ENCODE results near the gene TMEM94. TPM values are rescaled to one million over a fixed set of nuclear protein-coding genes. Genes with fewer than 3 reads are reported as not detected.
"Not testable (repeated sequence)": the region's sequence is repeated elsewhere in the genome, so short reads cannot be mapped to it uniquely, and the experiment has no call there.

TMEM94 gene
- total RNA-seq, 3 donors from 2014 or later = 45.1 to 62.5 (median 51.1) TPM

GRCh38 chr17:75476752-75477489 is 20.5 kb downstream of the TMEM94 start:
- no peaks in the 10 kb centered on the region for H3K27me3 ChIP-seq
- H3K4me1 ChIP-seq = peaks cover 0 to 6% of the 10 kb centered on the region in 2 donors
- no peak for DNase-seq (ENCODE audit: low spot score in 2 of 2)
- H3K4me3 ChIP-seq = no peak overlapping the region
- intact Hi-C loops (cut with DNase I; ENCODE audit: low total_unique reads) = no loop called here
- H3K36me3 ChIP-seq = no peaks in the 10 kb centered on the region
- H3K27ac ChIP-seq = peak overlapping the region in 1 of 2 donors; percentile 14
- H3K9me3 ChIP-seq = no peaks in the 10 kb centered on the region
- TF ChIP-seq POLR2A (IDR thresholded peaks at IDR 0.05) (no peak), CTCF (IDR thresholded peaks at IDR 0.05) (no peak), POLR2AphosphoS5 (IDR thresholded peaks at IDR 0.05) (no peak)

GRCh38 chr17:75477490-75477862 is 21.0 kb downstream of the TMEM94 start:
- H3K36me3 ChIP-seq; H3K4me1 ChIP-seq; H3K4me3 ChIP-seq; H3K9me3 ChIP-seq; DNase-seq (ENCODE audit: low spot score in 2 of 2); intact Hi-C loops (cut with DNase I; ENCODE audit: low total_unique reads); H3K27me3 ChIP-seq: not testable (repeated sequence)
- H3K27ac ChIP-seq = peak overlapping the region in 1 of 2 donors; percentile 14

- peaks cover 0 to 6% of the 10 kb centered on the region in 2 donors for H3K4me1 ChIP-seq
- DNase-seq (ENCODE audit: low spot score in 2 of 2) = no peak
- intact Hi-C loops (cut with DNase I; ENCODE audit: low total_unique reads) = no loop called here
Observed at GRCh38 chr17:75478508-75478907, 22.1 kb downstream of the TMEM94 start.

GRCh38 chr17:75480281-75480680 is 23.8 kb downstream of the TMEM94 start:
- no peak overlapping the region for H3K27ac ChIP-seq
- intact Hi-C loops (cut with DNase I; ENCODE audit: low total_unique reads) = no loop called here
- TF ChIP-seq POLR2A (IDR thresholded peaks at IDR 0.05) (no peak), POLR2AphosphoS5 (IDR thresholded peaks at IDR 0.05) (no peak), CTCF (IDR thresholded peaks at IDR 0.05) (no peak)
- H3K4me1 ChIP-seq = peaks cover 0 to 6% of the 10 kb centered on the region in 2 donors
- no peaks in the 10 kb centered on the region for H3K27me3 ChIP-seq
- H3K4me3 ChIP-seq = no peak overlapping the region
- no peak for DNase-seq (ENCODE audit: low spot score in 2 of 2)
- no peaks in the 10 kb centered on the region for H3K9me3 ChIP-seq
- no peaks in the 10 kb centered on the region for H3K36me3 ChIP-seq

More at GRCh38 chr17:75478508-75478907, 22.1 kb downstream of the TMEM94 start:
- Histone ChIP-seq H3K27ac (no peak overlapping the region), H3K27me3 (no peaks in the 10 kb centered on the region), H3K4me3 (no peak overlapping the region), H3K9me3 (no peaks in the 10 kb centered on the region), H3K36me3 (no peaks in the 10 kb centered on the region)
- TF ChIP-seq POLR2AphosphoS5 (IDR thresholded peaks at IDR 0.05) = no peak
- TF ChIP-seq POLR2A (IDR thresholded peaks at IDR 0.05) = no peak
- TF ChIP-seq CTCF (IDR thresholded peaks at IDR 0.05) = no peak

DNA sequence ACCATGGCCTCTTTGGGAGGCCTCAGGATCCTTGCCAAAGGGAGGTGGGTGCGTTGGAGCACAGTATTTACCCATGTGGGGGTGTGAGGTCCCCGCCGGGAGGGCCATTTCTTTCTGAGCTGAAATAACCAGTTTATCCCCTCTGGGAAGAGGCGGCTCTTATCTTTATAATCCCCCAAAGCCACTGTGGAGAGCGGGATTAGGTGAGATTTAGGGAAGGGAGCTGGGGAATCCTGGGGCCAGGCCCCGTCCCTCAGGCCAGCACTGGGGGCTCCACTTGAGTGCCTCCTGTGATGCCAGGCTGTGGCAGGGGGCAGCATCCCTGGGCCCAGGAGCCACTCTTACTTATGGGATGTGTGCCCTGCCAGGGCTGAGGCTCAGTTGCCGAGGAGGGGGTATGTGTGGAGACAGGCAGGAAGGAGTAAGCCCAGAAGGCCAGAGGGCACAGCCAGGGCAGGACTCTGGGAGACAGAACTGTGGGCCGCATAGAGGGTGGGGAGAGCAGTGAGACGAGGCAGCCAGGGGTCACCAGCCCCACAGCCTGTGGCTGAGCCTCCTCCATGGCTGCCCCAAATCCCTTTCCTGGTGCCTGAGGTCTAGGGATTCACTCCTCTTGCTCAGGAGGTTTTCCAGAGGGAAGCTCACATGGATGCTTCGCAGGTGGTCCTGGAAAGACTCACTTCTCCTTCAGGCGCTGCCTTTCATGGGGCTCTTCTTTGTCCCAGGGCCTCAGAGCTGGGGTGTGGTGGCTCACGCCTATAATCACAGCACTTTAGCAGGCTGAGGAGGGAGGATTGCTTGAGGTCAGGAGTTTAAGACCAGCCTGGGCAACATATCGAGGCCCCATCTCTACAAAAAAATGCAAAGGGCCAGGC is 25.0 kb downstream of the TMEM94 start:
- no peaks in the 10 kb centered on the region for H3K36me3 ChIP-seq
- no peak for TF ChIP-seq POLR2A (IDR thresholded peaks at IDR 0.05)
- TF ChIP-seq POLR2AphosphoS5 (IDR thresholded peaks at IDR 0.05) = no peak
- TF ChIP-seq CTCF (IDR thresholded peaks at IDR 0.05) = no peak
- no peaks in the 10 kb centered on the region for H3K9me3 ChIP-seq
- peaks cover 0 to 4% of the 10 kb centered on the region in 2 donors for H3K4me1 ChIP-seq
- intact Hi-C loops (cut with DNase I; ENCODE audit: low total_unique reads) = no loop called here
- H3K4me3 ChIP-seq = no peak overlapping the region
- no peaks in the 10 kb centered on the region for H3K27me3 ChIP-seq
- DNase-seq (ENCODE audit: low spot score in 2 of 2) = no peak
- no peak overlapping the region for H3K27ac ChIP-seq
